SK-N-SH treated with all-trans-retinoic acid at 6 μM for 48 hours (cell line): ENCODE data around the gene ALMS1.
"Not testable (repeated sequence)": the region's sequence is repeated elsewhere in the genome, so short reads cannot be mapped to it uniquely, and the experiment has no call there.

Experiments used
- ARNTL ChIP-seq: fragments of 450-650 bp; formaldehyde crosslinking; IDR thresholded peaks from 2 replicates; pipeline ENCODE4 v1.5.0; 2020; ENCODE audit warnings: low read depth, mild to moderate bottlenecking, moderate library complexity, borderline replicate concordance
- BACH2 ChIP-seq: fragments of 250-450 bp; sonication (Bioruptor Pico); IDR thresholded peaks from 2 replicates; pipeline ENCODE4 v1.9.0; 2021; ENCODE audit warnings: mild to moderate bottlenecking, borderline replicate concordance
- CREB5 ChIP-seq: fragments of 250-450 bp; sonication (Bioruptor Pico); IDR thresholded peaks from 2 replicates; pipeline ENCODE4 v1.5.1; 2020; ENCODE audit warnings: low read depth, mild to moderate bottlenecking, moderate library complexity
- CSDC2 ChIP-seq: fragments of 250-450 bp; sonication (Bioruptor Pico); IDR thresholded peaks from 2 replicates; pipeline ENCODE4 v1.5.0; 2020; ENCODE audit warnings: mild to moderate bottlenecking, moderate library complexity
- ESRRG ChIP-seq: fragments of 250-450 bp; sonication (Bioruptor Pico); IDR thresholded peaks from 2 replicates; pipeline ENCODE4 v1.6.1; 2021; ENCODE audit warnings: mild to moderate bottlenecking
- ISL1 ChIP-seq: fragments of 250-450 bp; sonication (Bioruptor Pico); IDR thresholded peaks from 2 replicates; pipeline ENCODE4 v2.1.2; 2022; ENCODE audit warnings: mild to moderate bottlenecking, moderate library complexity
- PATZ1 ChIP-seq: fragments of 250-450 bp; sonication (Bioruptor Pico); IDR thresholded peaks from 2 replicates; pipeline ENCODE4 v1.8.0; 2020; ENCODE audit warnings: mild to moderate bottlenecking, moderate library complexity, borderline replicate concordance
- PPARA ChIP-seq: fragments of 250-450 bp; sonication (Bioruptor Pico); IDR thresholded peaks from 2 replicates; pipeline ENCODE4 v1.5.0; 2020; ENCODE audit warnings: mild to moderate bottlenecking, borderline replicate concordance
- RARB ChIP-seq: fragments of 250-450 bp; sonication (Bioruptor Pico); IDR thresholded peaks from 2 replicates; pipeline ENCODE4 v1.8.0; 2021; ENCODE audit warnings: mild to moderate bottlenecking, moderate library complexity
- SNAI2 ChIP-seq: fragments of 250-450 bp; sonication (Bioruptor Pico); IDR thresholded peaks from 2 replicates; pipeline ENCODE4 v1.5.0; 2020; ENCODE audit warnings: mild to moderate bottlenecking, moderate library complexity
- TOX ChIP-seq: fragments of 250-450 bp; sonication (Bioruptor Pico); IDR thresholded peaks from 2 replicates; pipeline ENCODE4 v1.8.0; 2021; ENCODE audit warnings: mild to moderate bottlenecking, moderate library complexity, borderline replicate concordance
- ZC3H10 ChIP-seq: fragments of 250-450 bp; sonication (Bioruptor Pico); IDR thresholded peaks from 2 replicates; pipeline ENCODE4 v1.5.1; 2021; ENCODE audit warnings: mild to moderate bottlenecking, moderate library complexity

- not testable (repeated sequence) for TF ChIP-seq PATZ1, SNAI2, ARNTL, CREB5, TOX, ESRRG, ZC3H10, ISL1, RARB, BACH2, CSDC2, PPARA (CRISPR knock-in tag)
These were observed 245.1 kb downstream of the ALMS1 start for GRCh38 chr2:73630662-73631266.
